GM21723 (cell line): Measurements from ENCODE around the gene KLC1.

Source experiments
- ATAC-seq: cut with Tn5 transposase; IDR thresholded peaks from one replicate; pipeline ENCODE4 v1.9.1; 2021; ENCODE audit warnings: mild to moderate bottlenecking, moderate library complexity; ENCODE audit not compliant: unreplicated experiment

The KLC1 gene

GRCh38 chr14:103688906-103689902 lies 60.2 kb downstream of the KLC1 start:
- no peak for ATAC-seq

GRCh38 chr14:103690332-103690731 lies 61.3 kb downstream of the KLC1 start:
- ATAC-seq, result no peak

- peak; percentile 71 for ATAC-seq
These were observed 62.6 kb downstream of the KLC1 start for GRCh38 chr14:103691655-103692054.

DNA sequence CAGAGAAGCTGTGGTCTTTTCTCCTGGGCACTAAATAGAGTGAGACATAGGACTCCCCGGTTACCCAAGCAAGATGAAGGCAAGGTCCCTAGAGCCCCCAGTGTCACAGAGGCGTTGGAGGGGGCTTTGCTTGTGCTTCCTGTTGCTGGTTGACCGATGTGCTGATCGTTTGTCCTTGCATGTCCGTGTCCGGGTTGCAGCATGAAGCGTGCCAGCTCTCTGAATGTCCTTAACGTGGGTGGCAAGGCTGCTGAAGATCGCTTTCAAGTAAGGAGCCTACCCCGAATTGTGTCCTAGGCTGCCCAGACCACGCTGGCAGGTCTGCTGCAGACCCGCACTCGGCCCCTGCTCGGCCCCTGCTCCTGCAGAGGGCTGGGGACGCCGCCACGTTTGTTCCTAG lies 63.1 kb downstream of the KLC1 start:
- peak; percentile 8 for ATAC-seq

DNA sequence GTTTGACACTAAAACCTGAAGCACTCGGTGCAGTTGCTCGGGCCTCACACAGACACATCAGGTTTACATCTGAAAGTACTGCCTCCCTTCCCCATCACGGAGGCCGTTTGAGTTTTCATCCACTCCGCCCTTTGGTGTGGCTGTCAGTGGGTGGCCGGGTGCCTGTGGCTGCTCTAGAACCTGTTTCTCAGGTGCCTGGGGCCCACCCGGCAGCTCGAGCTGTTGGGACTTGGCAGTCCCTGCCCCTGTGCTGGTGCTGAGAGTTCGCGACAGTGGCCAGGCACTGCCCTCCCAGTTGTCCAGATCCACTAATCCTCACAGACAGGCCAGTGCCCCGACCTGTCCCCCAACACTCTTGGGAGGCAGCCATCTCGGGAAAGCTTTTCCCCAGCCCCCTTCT lies 63.9 kb downstream of the KLC1 start:
- no peak for ATAC-seq

- ATAC-seq, result no peak
These were observed 64.5 kb downstream of the KLC1 start for GRCh38 chr14:103693515-103693914.

GRCh38 chr14:103694572-103695026 lies 65.6 kb downstream of the KLC1 start:
- ATAC-seq, result no peak

DNA sequence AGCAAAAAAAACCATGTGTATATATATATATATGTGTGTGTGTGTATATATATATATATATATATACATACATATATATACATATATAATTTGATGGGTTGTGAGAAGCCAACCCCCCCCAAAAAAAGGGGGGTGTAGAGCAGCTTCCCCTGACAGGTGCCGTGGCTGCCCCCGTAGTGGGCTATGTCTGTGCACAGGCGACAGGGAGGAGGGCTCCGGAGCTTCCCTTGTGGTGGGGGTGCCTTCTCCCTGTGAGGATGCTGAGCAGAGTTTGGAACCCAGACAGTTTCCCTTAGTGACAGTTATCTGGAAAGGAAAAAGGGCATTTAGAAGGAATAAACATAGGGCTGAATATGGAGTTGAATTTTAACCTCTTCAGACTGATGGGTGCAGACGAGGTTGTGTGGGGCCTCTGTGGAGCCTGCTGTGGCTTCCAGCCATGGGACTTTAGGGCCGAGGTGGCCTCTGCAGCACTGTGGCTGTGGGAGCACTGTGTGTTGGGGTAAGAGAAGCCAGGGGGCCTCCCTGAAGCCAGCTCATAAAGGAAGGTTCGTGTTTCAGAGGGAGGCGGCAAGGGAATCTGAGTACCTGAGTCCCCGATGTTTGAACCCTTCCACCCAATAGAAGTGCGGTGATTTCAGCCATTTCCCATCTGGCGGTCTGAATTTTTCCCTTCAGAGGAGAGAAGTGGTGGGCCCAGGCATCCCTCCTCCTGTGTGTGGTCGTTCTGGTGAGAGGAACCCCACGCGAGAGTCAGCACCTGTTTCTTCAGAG lies 66.5 kb downstream of the KLC1 start:
- no peak for ATAC-seq

DNA sequence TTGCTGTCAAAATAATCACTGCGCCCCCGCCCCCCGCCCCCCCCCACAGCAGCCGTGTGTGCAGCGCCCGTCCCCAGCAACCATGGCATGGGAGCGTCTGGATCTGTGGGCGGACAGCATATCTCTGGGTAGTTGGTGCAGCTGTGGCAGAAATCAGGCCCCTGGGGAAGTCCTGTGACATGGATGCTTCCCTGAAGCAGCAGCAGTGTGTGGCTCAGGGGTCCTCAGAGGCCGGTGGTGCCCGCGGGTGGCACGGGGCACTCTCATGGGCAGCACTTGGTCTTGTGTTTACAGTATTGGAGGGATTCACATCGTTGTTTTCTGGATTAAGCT lies 67.0 kb downstream of the KLC1 start:
- ATAC-seq, result no peak

DNA sequence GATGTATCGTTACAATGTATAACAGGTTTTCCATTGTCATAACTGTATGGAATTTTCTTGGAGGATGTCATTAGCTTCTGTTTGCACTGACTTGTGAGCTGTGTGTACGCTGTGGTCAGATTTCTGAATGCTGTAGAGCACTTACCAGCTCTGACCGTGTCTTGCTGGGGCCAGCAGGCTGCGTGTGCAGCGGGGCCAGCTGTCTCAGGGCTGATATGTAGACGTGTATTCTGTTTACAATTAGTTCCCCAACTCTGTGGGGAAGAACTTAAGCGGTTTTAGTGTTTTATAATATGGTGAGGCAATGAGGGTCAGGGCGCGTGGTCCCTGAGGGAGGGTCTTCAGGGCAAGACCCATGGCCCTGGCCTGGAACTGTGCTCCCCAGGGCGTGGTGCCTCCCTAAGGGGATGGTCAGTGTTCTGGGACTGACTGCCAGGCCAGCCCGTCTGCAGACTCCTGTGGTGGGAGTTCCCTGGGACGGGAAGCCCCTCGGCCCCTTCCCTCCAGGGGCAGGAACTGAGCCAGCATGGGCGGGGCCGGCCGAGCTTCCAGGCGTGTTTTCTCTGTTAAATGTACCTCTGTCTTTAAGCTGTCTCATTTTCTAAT lies 67.6 kb downstream of the KLC1 start:
- ATAC-seq, result no peak

DNA sequence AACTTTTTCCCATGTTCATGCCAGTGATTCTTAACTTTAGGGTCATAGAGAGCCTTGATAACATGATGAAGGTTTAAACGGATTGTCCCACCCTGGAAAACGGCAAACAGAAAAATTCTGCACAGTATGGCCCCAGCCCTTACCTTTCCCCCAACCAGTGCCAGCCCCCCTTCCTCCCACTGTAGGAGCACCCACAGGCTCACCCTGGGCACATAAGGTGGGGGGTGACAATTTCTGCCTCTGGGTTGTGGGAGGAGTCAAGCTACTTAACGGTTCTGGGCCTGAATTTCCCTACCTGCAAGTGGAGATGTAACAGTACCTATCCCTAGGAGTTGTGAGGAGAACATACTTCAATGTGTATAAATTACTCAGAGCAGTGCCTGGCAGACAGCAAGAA lies 68.2 kb downstream of the KLC1 start:
- ATAC-seq, result no peak

- ATAC-seq, result no peak
These were observed 68.8 kb downstream of the KLC1 start for GRCh38 chr14:103697603-103698379.

- no peak for ATAC-seq
These were observed 69.6 kb downstream of the KLC1 start for GRCh38 chr14:103698380-103699260.

DNA sequence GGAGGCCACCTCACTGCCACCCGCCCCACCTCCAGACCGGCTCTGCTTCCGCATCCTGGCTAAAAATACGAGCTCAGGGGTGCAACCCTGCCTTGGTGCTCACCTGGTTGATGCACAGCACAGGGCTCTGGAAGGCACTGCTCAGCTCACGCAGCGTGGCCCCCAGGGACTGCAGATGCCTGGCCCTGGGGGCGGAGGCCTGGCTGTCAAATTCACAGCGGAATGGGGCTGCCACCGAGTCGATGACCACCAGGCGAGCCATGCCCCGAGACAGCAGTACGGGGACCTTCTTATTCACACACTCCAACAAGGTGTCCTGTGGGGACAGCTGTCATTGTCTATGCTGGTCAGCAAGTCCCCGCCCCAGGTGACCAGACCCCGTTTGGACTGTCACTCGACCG lies 70.2 kb downstream of the KLC1 start:
- ATAC-seq, result no peak

- ATAC-seq, result no peak
These were observed 71.1 kb downstream of the KLC1 start for GRCh38 chr14:103699901-103700752.

GRCh38 chr14:103700753-103701490 lies 71.9 kb downstream of the KLC1 start:
- ATAC-seq, result no peak

- no peak for ATAC-seq
These were observed 73.1 kb downstream of the KLC1 start for GRCh38 chr14:103702095-103702494.
